GM21381 (cell line): Measurements from ENCODE around the gene SMAD7.

Experiments used
- ATAC-seq: cut with Tn5 transposase; IDR thresholded peaks from one replicate; pipeline ENCODE4 v1.9.1; 2021; ENCODE audit warnings: mild to moderate bottlenecking, moderate library complexity; ENCODE audit not compliant: unreplicated experiment

The SMAD7 gene

DNA sequence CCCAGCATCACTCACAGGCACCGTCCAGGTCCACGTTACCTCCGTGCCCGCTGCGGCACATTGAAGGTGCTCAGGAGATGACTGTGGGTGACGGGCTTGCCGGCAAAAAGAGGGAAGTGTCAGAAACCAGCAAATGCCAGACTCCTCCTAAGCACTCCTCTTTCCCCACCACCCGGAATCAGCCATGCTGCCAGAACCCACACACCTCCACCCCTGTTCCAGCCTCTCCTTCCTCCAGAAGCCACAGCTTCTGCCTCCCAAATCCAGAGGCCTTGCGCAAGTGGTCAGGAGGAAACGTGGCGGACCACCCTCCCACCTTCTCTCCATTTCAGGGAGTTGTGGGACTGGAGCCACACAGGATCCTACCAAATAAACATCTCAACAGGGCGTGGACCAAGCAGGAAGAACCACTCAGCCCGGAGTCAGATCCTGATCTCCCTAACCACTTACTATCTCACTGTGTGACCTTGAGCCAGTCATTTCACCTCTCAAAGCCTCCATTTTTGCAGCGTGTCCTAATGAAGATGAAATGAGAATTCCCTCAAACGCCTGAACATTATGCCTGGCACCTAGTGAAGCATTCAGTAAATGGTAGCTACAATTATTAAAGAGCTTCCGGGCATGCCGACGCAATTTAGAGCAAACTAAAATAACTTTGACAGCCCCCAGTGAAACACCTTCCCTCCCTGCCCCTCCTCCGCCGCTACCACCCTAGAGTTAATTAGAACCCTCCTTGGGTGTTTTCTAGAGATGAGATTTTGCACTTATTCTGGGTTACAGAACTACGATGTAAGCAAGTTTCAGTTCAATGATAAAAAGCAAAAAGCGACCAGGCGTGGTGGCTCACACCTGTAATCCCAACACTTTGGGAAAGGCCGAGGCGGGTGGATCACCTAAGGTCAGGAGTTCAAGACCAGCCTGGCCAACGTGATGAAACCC lies 32.9 kb downstream of the SMAD7 start:
- no peak for ATAC-seq

DNA sequence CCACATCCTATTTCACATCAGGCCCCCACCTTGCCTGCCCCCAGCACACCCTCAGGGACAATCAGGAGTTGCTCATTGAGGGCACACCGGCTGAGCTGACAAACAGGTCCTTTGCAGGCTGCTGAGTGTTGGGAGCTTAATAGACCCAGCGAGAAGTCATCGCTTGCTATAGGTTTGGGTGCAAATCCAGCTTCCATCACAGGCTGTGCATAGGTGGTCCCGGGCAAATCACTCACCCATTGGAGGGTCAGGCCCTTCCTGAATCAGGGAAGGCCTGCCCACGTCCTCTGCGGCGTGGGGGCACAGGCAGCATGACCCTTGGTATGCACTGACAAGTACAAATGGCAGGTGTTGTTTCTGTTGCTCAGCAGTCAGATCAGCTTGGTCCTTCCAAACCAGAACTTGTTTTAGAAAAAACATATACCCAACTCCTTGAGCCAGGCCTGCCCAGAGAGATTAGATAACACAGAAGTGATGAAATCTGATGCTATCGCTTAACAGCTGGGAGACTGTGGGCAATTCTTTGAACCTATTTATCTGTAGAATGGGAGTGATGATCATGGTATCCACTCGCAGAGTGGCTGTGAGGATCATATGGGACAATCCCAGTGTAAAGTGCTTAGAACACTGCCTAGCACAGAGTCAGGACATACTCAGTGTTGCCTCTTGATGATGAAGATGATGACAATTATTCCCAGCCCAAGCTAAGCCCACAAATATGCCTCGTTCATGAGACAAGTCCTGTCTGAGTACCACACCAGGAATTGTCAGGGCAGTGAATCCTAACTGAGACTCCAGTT lies 34.9 kb downstream of the SMAD7 start:
- ATAC-seq, result no peak

DNA sequence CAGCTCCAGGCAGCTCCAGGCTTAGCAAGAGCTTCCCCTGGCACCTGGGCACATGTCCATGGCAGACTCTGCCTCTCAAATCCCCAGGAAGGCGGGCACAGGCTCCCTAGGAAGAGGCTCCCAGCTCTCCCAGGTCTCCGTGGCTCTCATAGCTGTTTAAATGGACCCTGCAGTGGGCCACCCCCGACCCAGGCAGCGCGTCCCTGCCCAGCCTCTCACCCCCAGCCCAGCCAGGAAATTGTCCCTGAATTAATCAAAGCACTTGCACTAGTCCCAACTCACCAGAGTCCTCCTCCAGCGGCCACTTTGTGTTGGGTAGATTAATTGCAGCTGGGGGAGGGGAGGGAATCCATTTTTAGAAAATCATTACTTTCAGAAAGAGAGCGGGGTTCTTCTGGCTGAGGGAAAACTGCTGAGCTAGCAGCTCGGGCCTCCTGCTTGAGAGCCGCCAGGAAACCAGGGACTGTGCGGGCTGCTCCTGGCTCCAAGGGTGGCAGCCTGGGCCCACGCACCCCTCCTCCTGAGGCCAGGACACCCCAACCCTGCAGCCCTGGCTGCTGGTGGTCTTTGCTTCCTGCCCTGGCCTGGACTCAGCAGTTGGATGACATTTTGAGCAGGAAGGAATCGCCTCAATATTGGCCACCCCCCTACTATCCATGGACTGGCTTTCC lies 36.0 kb downstream of the SMAD7 start:
- ATAC-seq, result no peak

DNA sequence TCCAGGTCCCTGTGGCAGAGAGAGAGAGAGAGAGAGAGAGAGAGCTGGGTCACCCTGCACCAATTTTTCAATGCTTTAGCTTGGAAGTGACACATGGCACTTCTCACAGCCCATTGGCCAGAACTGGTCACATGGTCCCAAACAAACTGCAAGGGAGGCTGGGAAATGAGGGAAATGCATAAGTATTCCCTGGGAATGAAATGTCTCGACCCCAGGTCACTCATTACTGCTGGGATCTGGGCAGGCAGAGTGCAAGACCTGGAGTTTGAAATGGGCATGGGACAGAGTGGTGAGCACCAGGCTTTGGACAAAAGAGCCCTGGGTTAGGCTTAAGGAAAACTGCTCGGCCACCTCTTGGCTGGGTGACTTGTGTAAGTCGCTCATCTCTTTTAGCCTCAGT lies 37.0 kb downstream of the SMAD7 start:
- ATAC-seq, result no peak

DNA sequence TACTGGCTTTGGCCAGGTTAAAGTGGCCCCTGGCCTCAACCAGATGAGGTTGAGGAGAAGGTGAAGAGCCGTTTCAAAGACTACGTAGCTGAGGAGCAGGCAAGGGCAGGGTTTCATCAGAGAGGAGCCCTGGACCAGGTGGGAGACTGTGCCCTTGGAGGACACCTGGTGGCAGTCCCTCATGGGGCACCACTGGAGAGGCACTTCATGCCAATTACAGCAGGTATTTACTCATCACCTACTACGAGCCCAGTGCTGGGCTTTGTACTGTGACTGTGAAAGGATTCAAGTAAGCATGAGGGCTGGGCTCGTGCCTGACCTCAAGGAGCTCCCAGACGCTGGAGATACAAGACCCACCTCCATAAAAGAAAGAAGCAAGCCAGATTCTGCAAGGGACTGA lies 37.6 kb downstream of the SMAD7 start:
- ATAC-seq, result no peak

DNA sequence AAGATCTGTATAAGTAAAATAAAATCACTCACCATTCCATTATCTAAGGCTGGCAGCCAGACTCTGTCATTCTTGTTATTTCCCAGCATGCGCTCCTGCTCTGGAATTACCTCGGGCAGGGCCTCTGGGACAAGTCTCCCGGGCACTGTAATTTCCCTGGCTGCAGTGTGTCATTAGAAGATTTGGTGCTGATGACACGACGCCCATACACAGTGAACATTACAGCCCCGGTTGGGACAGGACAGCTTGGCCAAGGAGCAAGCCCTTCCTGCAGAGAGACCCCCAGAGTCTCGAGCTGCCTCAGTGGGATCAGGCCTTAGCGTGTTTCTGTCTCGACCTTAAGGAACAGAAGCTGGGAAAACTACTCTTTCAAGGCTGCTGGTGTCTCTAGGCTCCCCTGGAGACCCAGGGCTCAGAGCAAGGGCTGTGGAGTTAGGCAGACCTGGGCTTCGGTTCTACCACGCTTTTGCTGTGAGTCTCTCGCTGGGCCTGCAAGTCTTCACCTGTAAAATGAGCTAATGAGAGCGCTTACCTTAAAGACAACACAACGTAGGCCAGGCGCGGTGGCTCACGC lies 39.7 kb downstream of the SMAD7 start:
- no peak for ATAC-seq

DNA sequence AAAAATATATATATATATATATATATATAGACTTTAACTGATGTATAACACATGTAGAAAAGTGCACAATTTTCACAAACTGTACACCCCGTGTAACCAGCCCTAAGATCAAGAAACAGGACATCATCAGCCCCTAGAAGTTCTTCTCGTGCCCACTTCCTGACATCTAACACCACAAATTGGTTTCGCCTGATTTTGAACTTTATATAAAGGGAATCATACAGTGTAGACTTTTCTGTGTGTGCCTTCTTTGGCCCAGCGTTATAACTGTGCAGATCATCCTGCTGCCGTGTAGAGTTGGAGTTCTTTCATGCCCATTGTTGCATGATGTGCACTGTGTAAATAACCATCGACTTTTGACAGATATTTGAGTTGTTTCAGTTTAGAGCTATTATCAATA lies 41.0 kb downstream of the SMAD7 start:
- ATAC-seq, result no peak

DNA sequence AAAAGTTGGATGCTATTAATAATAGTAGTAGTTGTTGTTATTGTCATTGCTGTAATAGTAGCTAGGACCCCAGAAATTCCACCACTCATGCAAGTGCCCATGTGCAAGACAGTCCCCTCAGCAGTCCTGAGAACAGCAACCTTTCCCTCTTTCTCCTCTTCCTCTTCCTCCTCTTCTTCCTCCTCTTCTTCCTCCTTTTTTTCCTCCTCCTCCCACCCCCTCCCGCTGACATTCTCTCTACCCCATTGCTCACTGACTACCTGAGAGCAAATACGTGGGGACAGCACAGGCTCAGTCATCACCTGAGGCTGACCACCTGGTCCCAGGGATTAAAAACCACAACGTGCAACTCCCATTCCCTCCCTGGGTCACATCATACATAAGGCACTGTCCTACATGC lies 41.8 kb downstream of the SMAD7 start:
- ATAC-seq, result no peak

DNA sequence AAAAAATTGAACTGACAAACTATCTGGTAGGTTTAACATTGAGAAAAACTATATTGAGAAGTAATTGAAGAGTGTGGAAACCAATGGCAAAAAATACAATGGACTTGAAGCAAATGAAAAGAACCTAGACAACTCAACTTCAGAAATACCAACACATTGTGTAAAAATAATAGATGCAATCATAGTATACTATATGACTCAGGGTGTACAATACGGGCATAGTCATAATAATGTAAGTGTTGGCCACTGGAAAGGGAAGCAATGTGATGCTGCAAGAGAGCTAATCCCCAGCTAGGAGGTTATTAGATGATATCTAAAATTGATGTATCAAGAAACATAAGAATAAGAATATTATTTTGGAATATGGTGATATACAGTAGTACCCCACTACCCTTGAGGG lies 45.3 kb downstream of the SMAD7 start:
- ATAC-seq, result no peak

DNA sequence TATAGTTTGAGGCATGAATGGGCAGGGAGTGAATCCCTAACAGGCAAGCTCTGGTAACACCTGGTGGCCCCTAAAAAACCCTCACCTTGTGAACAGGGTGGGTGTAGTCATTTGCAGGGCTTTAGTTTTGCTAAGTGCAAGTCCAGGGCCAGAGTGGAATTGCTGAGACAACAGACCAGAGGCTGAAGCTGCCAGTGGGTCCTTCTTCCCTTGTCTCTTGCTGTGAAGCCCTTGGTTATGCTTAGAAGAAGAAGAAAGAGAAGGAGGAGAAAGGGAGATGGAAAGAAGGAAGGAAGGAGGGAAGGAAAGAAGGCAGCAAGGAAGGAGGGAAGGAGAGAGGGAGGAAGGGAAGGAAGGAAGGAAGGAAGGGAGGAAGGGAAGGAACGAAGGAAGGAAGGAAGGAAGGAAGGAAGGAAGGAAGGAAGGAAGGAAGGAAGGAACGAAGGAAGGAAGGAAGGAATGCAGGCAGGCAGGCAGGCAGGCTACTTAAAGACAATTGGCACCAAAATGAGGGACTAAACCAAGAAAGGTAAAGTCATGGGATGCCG lies 45.8 kb downstream of the SMAD7 start:
- ATAC-seq, result no peak

DNA sequence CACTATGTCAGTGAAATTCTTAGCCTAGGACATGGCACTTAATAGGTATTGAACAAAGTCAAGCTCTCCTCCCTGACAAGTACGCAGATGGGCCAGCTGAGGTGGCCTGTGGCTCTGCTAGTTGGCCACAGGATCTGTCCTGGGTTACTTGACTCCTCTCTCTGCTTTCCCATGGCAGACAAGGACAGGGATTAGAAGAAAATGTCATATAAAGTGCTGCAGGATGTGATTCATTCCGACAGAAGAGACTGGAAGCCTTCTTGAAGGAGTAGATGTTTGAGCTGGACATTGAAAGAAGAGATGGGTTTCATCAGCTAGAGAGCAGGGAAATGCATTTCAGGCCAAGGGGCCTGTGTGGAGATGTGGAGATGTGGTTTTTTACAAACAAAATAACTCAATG lies 46.7 kb downstream of the SMAD7 start:
- no peak for ATAC-seq

DNA sequence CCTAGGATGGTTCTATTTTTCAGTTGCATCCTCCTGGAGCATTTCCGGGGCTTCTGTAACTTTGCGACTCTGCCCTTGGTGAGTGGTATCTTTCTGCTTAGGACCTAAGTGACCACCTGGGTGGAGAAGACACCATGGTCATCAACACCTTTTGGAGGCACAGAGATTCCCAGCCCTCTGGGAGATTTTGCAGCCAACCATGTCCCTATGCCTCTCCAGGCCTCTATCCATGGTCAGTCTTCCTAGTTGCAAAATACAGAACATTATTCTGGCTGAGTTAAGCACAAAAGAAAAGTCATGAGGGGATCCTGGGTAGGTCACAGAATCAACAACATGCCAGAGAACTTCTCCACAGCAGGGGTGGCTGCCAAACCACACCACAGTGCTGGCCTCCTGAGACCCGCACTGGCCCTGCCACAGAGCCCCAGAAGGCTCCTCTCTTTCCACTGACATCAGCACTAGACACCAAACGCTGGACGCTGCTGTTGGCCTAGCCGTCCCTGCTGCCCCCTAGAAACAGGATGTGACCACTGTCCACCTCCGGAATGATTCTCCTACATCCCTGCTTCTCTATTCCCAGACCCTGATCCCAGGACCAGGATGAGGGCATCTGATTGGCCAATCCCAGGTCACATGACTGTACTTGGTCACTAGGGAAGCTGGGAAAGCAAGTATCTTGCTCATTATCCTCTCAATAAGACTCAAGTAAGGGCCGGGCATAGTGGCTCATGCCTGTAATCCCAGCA lies 47.7 kb downstream of the SMAD7 start:
- no peak for ATAC-seq

DNA sequence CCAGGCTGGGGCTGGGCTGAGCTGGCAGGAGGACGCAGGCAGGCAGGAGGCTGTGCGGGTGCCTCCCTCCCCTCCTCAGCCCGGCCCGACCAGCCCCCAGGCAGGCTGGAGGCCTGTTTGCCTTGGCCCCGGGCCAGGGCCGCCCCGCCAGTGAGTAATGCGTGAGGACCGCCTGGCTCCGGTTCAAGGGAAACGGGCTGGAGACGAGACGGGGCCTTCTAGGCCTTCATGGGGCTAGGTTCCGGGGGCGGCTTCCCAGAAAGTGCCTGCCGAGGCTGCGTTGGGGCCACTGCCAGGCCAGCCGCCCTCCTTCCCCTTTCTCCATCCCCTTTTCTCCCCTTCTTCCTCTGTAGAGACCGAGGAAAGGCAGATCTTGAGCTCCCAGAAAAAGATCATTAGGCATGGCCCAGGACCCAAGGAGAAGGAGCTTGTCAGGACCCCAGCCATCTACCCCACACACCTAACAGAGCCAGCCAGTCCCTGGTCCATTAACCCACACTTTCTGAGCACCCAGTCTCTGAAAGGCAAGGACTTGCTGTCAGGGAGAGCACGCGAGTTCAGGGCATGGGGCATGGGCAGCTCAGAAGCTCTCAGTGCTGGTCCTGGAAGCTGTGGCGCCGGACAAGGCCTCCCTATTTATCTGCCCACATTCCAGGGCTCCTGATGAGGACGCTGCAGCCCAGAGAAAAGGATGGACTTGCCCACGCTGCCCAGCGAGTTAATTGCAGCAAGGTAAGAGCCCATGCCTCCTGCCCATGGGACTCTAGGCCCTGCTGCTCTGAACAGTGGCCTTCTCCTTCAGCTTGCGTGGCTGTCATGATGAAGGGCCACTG lies 48.5 kb downstream of the SMAD7 start:
- no peak for ATAC-seq

DNA sequence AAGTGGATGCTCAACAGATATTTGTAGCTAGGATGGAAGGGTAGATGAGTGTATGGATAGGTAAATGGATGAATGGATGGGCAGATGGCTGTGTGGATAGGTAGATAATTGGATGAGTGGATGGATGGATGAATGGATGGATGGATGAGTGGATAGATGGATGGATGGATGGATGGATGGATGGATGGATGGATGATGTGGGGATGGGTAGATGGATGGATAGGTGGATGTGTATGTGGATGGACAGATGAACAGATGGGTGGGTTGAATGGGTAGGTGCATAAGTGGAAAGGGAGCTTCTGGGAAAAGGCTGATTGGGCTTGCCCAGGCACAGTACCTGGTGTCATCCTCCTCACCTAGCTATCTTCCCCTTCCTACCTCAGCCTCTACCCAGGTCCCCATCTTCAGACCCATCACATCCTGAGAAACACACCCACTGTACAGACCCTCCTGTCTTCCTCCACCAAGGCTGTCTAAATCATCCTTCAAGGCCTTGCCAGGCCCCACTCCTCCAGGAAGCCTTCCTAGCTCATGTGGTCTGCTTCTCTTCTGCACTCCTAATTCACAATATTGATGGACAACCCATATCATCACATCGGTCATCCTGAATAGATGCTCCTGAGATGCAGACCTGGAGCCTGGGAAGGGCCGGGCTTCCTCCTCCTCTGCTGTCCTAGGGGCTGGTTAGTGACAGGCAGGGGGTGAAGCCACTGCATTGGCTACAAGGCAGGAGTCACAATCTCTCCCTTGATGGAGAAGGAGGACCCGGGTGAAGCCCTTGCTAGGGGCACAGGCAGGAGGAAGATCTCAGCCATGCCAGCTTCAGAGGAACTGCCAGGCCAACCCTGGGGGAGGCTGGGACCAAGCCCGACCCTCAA lies 49.4 kb downstream of the SMAD7 start:
- no peak for ATAC-seq

DNA sequence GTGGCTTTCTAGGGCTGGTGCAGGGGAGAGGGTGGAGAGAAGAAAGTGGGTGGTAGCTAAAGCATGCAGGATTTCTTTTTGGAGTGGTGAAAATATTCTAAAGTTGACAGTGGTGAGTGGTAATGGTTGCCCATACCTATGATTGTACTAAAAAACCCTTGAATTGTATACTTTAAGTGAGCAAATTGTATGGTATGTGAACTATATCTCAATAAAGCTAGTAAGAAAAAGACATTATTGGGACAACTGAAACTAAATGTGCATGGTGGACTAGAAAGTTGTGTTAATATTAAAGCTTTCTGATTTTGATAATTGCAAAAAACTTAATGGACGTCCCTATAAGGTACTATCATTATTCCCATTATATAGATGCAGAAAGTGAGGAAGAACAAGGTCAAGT lies 50.3 kb downstream of the SMAD7 start:
- no peak for ATAC-seq

DNA sequence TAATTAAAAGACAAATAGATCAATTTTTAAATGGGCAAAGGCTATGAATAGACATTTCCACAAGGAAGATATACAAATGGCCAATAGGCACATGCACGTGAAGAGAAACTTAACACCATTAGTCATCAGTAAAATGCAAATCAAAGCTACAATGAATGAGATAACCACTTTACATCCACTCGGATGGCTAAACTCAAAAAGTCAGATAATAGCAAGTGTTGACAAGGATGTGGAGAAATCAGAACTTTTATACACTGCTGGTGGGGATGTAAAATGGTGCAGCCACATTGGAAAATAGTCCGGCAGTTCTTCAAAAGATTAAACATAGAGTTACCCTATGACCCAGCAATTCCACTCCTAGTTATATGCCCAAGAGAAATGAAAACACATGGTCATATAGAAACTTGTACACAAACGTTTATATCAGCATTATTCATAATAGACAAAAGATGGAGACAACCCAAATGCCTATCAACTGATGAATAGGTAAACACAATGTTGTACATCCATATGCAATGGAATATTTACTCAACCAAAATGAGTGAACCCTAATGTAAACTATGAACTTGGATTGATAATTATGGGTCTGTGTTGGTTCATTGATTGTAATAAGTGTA lies 51.1 kb downstream of the SMAD7 start:
- ATAC-seq, result no peak

DNA sequence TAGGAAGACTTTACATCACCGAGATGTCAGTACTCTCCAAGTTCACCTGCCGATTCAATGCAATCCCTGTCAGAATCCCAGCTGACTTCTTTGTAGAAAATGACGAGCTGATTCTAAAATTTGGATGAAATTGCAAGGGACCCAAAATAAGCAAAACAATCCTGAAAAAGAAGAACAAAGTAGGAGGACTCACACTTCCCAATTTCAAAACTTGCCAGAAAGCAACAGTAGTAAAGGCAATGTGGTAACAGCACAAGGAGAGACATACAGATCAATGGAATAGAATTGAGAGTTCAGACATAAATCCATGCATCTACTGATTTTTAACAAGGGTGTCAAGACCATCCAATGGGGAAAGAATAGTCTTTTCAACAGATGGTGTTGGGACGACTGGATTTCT lies 52.2 kb downstream of the SMAD7 start:
- no peak for ATAC-seq

DNA sequence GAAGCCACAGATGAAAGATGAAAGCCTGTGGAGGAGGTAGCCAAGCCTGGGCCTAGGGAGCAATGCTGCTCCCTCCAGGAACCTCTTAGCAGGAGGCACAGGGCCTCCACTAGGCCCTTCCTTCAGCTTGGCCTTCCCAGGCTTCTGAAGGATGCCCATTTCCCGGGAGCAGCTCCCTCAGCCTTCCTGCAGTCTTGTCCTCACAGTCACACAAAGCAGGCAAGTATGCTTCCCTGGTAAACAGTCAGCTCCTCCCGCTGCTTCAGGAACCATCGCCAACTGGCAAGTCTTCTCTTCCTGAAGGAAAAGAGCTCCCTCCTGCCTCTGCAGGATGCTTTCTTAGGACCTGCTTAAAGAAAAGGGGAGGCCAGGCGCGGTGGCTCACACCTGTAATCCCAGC lies 53.2 kb downstream of the SMAD7 start:
- ATAC-seq, result no peak
